Jurkat, Clone E6-1 (cell line): ENCODE data around the gene ADPRHL1.

Source experiments
- DNase-seq: peaks from one replicate; pipeline ENCODE4 v3.0.0-alpha.2; 2011; ENCODE audit warnings: low read depth, low spot score
- H3K4me3 ChIP-seq: 2 replicates; pipeline ENCODE4 v1.5.1; 2011; ENCODE audit warnings: mild to moderate bottlenecking, low read length, control low read depth, moderate library complexity

Gene ADPRHL1

DNA sequence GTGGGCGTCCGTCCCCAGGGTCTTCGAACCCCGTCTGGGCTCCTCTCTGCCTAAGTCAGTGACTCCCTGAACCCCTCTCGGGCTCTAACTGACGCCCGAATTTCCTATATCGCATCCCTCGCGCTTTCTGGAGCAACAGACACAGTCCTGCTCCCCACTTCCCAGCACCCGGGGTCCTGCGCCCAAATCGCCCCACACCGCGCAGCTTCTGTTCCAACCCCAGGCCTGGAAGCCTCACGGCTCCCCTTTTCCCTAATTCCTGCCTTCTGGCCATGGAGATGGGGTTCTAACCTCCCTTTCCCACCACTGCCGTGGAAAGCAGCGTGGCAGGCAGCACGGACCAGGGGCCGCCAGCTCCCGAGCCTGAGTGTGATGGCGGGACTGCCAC, 87.7 kb downstream of the ADPRHL1 start:
- no peak for DNase-seq
- no peak overlapping the region for H3K4me3 ChIP-seq

DNA sequence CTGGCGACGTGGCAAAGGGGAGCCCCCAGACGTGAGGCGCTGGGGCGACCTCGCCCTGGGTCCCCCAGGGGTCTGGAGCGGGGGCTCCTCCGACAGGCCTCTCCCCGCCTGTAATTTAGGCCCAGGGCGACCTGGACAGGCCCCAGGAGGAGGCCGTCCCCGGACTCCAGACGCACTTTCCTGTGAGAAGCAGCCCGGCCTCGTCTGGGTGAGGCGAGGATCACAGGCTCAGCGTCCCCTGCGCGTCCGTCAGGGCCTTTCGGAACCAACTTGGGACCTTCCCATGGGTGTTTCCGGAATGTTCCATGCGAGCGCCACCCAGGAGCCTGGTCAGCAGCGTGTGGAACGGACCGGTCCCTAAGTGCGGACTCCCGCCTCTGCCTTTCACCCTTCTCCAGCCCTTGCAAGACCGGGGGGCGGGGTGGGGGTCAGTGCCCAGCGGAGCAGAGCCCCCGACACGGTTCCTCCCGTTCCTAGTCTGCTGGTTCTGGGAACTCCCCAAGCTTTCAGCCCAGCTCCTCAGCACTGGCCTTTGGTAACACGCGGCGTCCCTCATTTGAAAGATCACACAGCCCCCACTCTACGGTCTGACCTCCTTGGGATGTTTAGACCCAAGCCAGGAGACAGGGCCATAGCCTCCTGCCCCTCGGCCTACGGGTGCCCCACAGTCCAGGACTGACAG, 88.2 kb downstream of the ADPRHL1 start:
- no peak overlapping the region for H3K4me3 ChIP-seq
- no peak for DNase-seq

- DNase-seq: no peak
- H3K4me3 ChIP-seq: no peak overlapping the region
These were observed 88.9 kb downstream of the ADPRHL1 start for GRCh38 chr13:113364311-113364889.

DNA sequence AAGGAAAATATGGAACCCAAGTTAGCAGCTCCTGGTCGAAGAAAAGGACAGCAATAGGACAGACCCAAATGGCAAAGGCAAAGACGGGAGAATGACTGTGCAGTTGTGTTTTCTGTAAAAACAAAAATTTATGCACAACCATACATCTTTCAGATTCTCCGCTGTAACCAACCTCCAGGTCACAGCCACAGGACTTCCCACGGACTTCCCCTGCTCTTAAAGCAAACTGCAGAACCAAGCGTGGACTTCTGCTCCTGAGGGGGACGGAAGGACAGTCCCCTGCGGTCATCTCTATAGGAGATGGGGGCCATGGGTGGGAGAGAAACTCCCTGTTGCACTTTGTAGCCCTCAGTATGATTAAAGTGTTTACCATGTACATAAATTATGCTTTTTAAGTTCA, 91.9 kb downstream of the ADPRHL1 start:
- no peak for DNase-seq
- H3K4me3 ChIP-seq: no peak overlapping the region

DNA sequence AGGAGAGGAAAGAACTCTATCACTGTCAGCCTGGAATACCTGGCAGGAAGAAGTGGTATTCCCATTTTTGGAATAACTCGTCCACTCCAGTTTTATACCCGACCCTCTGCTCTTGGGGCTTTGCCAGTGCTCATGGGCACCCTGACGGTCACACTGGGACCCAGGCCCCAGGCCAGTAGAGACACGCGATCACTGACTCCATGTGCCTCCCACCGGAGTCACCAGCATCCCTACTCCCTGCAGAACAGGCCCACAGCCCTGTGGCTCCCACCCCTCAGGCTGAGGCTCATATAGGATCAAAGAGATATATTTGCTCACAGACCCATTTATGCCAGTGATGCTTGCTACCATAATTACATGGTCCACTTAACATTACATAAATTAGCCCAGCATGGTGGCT, 92.8 kb downstream of the ADPRHL1 start:
- H3K4me3 ChIP-seq: no peak overlapping the region
- no peak for DNase-seq

DNA sequence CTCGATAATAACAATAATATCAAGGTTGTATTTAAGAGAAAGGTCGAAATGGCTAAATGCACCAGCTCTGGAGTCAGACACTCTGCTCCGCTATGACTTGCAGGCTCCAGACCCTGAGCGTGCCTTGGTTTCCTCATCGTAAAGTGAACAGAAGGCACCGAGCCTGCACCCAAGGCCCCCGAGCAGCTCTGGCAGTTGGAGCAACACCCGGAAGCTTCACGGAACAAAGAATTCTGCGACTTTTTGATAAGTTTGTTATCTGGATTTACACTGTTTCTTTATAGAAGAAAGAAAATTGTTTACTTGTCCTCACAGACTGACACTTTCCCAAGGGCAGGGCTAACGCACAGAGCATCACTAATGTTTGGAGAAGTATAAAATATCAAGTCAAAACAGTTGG, 93.7 kb downstream of the ADPRHL1 start:
- DNase-seq: no peak

DNA sequence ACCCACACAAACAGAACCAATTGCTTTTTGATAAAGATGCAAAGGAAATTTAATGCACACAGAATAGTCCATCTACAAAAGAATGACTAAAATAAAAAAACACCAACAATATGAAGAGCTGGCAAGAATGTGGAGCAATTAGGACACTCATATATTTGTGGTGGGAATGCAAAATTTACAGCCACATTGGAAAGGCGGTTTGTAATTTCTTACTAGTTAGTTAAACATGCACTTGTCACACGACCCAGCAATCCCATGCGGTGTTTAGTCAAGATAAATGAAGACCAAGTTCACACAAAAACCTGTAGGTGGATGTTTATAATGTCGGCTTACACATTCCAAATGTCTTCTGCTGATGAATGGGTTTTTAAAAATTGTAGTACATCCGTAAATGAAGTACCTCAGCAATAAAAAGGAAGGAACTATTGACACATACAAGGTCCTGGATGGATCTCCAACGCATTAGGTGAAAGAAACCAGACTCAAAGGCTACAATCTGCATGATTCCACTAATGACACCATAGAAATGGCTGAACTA, 94.6 kb downstream of the ADPRHL1 start:
- no peak overlapping the region for H3K4me3 ChIP-seq
- no peak for DNase-seq

More for the DNA sequence above, 93.7 kb downstream of the ADPRHL1 start:
- no peak overlapping the region for H3K4me3 ChIP-seq

- DNase-seq: no peak
- H3K4me3 ChIP-seq: no peak overlapping the region
These were observed 95.8 kb downstream of the ADPRHL1 start for GRCh38 chr13:113357529-113357928.

DNA sequence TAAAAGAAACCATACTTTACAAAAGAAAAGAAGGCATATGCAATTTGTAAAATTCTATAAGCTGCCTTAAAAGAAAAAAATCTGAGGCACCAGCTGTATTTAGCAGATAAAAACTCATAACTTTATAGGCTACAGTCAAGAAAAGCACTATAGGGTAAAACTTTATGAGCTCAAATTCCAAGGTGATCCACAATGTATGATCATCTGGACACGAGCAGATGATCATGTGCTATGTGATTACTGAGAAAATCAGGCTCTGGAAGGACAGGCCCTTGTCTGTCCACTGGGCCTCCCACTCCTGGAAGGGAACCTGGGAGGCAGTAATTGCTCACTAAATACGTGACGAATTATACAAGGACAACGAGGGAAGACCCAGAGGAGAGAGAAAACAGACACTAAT, 96.7 kb downstream of the ADPRHL1 start:
- DNase-seq: no peak
- no peak overlapping the region for H3K4me3 ChIP-seq

DNA sequence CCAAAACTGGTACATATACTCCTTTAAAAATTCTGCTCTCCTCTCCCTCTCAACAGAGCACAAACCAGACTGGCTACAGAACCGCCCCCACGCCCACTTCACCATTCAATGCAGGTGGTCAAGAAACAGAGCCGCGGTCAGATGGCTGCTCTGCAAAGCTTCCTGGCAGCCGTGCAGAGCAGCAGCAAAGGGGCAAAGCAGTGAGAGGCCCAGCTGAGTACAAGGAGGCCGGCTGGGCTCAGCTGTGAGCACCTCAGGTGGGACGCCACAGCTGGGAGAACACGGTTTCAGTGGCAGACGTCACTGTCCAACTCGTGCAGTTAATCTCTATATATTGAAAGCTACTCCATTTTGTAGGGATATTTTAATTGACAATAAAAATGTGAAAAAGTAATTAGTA, 97.7 kb downstream of the ADPRHL1 start:
- DNase-seq: no peak
- H3K4me3 ChIP-seq: no peak overlapping the region

- H3K4me3 ChIP-seq: no peak overlapping the region
- no peak for DNase-seq
These were observed 98.3 kb downstream of the ADPRHL1 start for GRCh38 chr13:113354831-113355610.

DNA sequence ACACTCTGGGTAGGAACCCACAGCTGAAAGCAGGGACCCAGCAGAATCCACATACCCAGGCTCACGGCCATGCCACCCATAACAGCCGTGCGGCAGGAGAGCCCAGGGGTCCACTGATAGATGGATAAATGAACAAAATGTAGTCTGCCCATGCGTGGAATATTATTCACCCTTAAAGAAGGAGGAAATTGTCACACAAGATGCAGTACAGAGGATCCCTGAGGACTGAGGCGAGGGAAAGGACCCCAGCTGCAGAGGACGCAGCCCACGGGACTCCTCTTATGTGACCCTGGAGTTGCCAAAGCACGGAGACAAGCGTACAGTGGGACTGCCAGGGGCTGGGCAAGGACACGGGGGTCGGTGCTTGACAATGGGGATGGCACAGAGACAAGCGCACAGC, 100.0 kb downstream of the ADPRHL1 start:
- no peak overlapping the region for H3K4me3 ChIP-seq
- no peak for DNase-seq

DNA sequence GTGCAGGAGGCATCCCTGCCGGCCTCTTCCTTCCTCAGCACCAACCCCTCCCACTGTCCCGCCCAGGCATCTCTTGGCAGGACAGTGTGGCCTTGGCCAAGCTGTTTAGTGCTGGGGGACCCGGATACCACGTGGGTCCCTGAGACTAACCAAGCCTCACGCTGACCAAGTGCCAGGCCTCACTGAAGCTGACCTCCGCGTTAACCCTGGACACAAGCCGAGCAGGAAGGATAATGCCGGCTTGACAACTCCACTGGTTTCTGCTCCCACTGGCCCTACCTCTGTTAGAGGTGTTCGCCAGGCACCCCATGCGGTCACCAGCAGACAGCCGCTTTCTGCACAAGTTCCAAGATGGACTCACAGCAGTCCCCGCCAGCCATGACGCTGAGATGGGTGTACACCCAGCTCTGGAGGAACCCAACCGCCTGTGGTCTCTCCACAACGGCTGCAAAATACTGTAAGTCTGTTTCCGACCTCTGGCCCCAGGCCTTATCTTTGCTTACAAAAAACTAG, 101.7 kb downstream of the ADPRHL1 start:
- DNase-seq: no peak

DNA sequence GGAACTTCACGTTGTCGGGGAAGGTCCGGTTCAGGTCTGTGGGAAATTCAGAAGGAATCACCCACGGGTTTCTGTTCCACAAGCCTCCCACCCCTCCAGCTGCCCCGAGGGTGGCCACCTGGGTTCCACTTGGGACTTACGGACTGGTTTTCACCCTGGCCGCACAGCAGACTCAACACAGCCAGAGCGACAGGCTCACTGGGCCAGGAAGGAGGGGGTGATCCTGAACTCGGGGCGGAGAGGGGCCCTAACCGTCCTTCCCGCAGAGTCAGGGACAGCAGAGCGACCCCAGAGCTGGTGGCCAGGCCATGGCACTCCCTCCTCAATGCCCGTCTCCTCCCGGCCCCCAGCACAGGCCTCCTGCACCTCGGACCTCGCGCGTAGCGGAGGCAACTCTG, 102.4 kb downstream of the ADPRHL1 start:
- DNase-seq: no peak
- H3K4me3 ChIP-seq: no peak overlapping the region

More for the DNA sequence above, 101.7 kb downstream of the ADPRHL1 start:
- no peak overlapping the region for H3K4me3 ChIP-seq

- DNase-seq: no peak
- no peak overlapping the region for H3K4me3 ChIP-seq
These were observed 103.0 kb downstream of the ADPRHL1 start for GRCh38 chr13:113350065-113350937.
